Measurements from ENCODE around the gene UTS2R. TPM values are rescaled to one million over a fixed set of nuclear protein-coding genes. Genes with fewer than 3 reads are reported as not detected.

Gene UTS2R
- total and polyA plus RNA-seq, 2 of the 4 experiments (the other 2 are of a cell fraction): not detected

GRCh38 chr17:82384730-82385481 is 13.3 kb downstream of the UTS2R start:
- H3K4me3 ChIP-seq (ENCODE audit: insufficient read depth, low read depth, low read length): no peak overlapping the region
- DNase-seq (peak; percentile 41), ATAC-seq (ENCODE audit: low read depth) (peak; percentile 65)
- peak overlapping the region; percentile 28 for H2AK9ac ChIP-seq (replicated peaks; ENCODE audit: low read depth, low read length, poor library complexity)
- H2AFZ ChIP-seq (replicated peaks; ENCODE audit: low read length, poor library complexity): peak overlapping the region; percentile 11
- H3K27me3 ChIP-seq (ENCODE audit: control insufficient read depth, insufficient read depth, low read length): peaks cover 42% of the 10 kb centered on the region
- peaks cover 4% of the 10 kb centered on the region; the same call in 1 of the 2 replicates for H3K9me1 ChIP-seq (ENCODE audit: insufficient read depth, low read length)
- no peak overlapping the region for H3K56ac ChIP-seq (ENCODE audit: extremely low read depth, insufficient read depth, low read length)
- ChIA-PET POLR2A (ENCODE audit: unreplicated experiment) (no interaction called here), CTCF (no interaction called here)
- H3K14ac ChIP-seq (replicated peaks; ENCODE audit: low read depth, low read length): no peak overlapping the region
- H2BK20ac ChIP-seq (ENCODE audit: low read depth, low read length): no peak overlapping the region
- no peak overlapping the region for H3K18ac ChIP-seq (ENCODE audit: low read depth, low read length)
- 0 out of 2 replicates have a peak, but pooled peaks have one; percentile 1 for TF ChIP-seq CTCF (conservative IDR thresholded peaks at IDR 0.05; ENCODE audit: low read depth, low read length)
- no peak for TF ChIP-seq NFE2L2 (IDR thresholded peaks at IDR 0.05; ENCODE audit: low read depth, low read length)
- H3K4me1 ChIP-seq (ENCODE audit: control insufficient read depth, insufficient read depth, low read length): peaks cover 4% of the 10 kb centered on the region
- no peak overlapping the region for H4K8ac ChIP-seq (ENCODE audit: low read depth in 2 of 2, low read length in 2 of 2)
- no peaks in the 10 kb centered on the region for H3K9me3 ChIP-seq (ENCODE audit: control insufficient read depth, insufficient read depth, low read length)
- dilution Hi-C loops (cut with HindIII; ENCODE audit: low sequenced_read_pairs, unreplicated experiment): no loop called here
- H3K4ac ChIP-seq (ENCODE audit: low read depth, low read length): no peak overlapping the region
- in situ Hi-C loops (cut with MboI; ENCODE audit: low sequenced_read_pairs): no loop called here
- no peak overlapping the region for H2BK5ac ChIP-seq (ENCODE audit: low read depth, low read length, poor library complexity, severe bottlenecking)
- no peak overlapping the region for H3K9ac ChIP-seq (ENCODE audit: low read depth, low read length)
- no peak overlapping the region for H3K4me2 ChIP-seq (ENCODE audit: low read depth, low read length)
- no peak overlapping the region for H2BK15ac ChIP-seq (ENCODE audit: low read depth, low read length)
- no peaks in the 10 kb centered on the region; the same call in 1 of the 2 replicates for H4K20me1 ChIP-seq (ENCODE audit: insufficient read depth, low read length)
- no peaks in the 10 kb centered on the region for H3K79me1 ChIP-seq (ENCODE audit: low read depth in 1 of 2, low read length in 2 of 2)
- H3K36me3 ChIP-seq (ENCODE audit: control insufficient read depth, insufficient read depth, low read length): no peaks in the 10 kb centered on the region
- no peak overlapping the region for H3K23ac ChIP-seq (ENCODE audit: low read depth, low read length)
- WGBS, 2 experiments (ENCODE audit: extremely low coverage in 2 of 2, insufficient read length in 1 of 2): 57% methylated on average over 13 of the region's 26 CpGs; no CpG with 5 or more reads in 1 of the 2 experiments
- H2BK120ac ChIP-seq (ENCODE audit: low read depth, low read length): no peak overlapping the region
- H4K5ac ChIP-seq (ENCODE audit: low read depth, low read length): no peak overlapping the region
- H3K27ac ChIP-seq (ENCODE audit: insufficient read depth, low read length): no peak overlapping the region
- H4K91ac ChIP-seq (ENCODE audit: insufficient read depth, low read depth, low read length): no peak overlapping the region
- no TSS peak for BruUV-seq (replicated peaks)
- H2AK5ac ChIP-seq (ENCODE audit: low read depth, low read length): no peak overlapping the region
- intact Hi-C loops (cut with micrococcal nuclease): no loop called here

Measured in IMR-90 (cell line).